K562 (cell line): ENCODE measurements around the gene LAG3. TPM values are rescaled to one million over a fixed set of nuclear protein-coding genes. Genes with fewer than 3 reads are reported as not detected.

Experiments used
- ATAC-seq: fragments of 200-7000 bp; cut with Tn5 transposase; 3 replicates; pipeline ENCODE4 v1.9.1; 2020; ENCODE audit warnings: moderate library complexity
- BruUV-seq: library from RNA; stranded (reverse); fragments of 400-500 nt; replicated peaks from 2 replicates; lab custom pipeline; 2021; lab: Mats Ljungman, UMichigan
- CTCF ChIA-PET: fragments of 300-600 bp; formaldehyde crosslinking; extraction: SDS; loops from one replicate; lab custom pipeline; 2021; ENCODE audit warnings: low intra/inter-chr PET ratio; lab: Yijun Ruan, JAX
- POLR2A ChIA-PET: fragments of 300-600, 350-650 bp; sonication (Branson Sonifier 250); formaldehyde crosslinking; extraction: SDS; loops from one replicate; lab custom pipeline; 2021; ENCODE audit warnings: antibody characterized with exemption, inconsistent platforms; lab: Yijun Ruan, JAX
- DNase-seq, 4 experiments: peaks; one replicate each; pipeline versions ENCODE4 v3.0.0 to v3.0.0-alpha.2; 2011 to 2018; ENCODE audit warnings: low spot score in 3 of 4, mixed read lengths in 3 of 4; ENCODE audit errors: extremely low read depth in 1 of 4
- FAIRE-seq: peaks from 2 replicates; lab custom pipeline; 2011; peaks lifted over from hg19 to GRCh38; lab: Jason Lieb, UNC
- H2AFZ ChIP-seq: 2 replicates; pipeline ENCODE4 v1.6.0; 2011; ENCODE audit warnings: low read depth, low read length, control low read depth, inconsistent platforms
- H3K27ac ChIP-seq: fragments of 200-600 bp; 3 replicates; pipeline ENCODE4 v1.8.0; 2011; ENCODE audit warnings: low read depth, mild to moderate bottlenecking, control low read depth, inconsistent platforms, low read length, moderate library complexity, mixed read lengths; ENCODE audit errors: extremely low read depth
- H3K27me3 ChIP-seq, 2 experiments: fragments of 300-600 bp in 1 of 2; 2 replicates in 1 of 2; 3 replicates in 1 of 2; pipeline versions ENCODE4 v1.6.0 to v1.8.0; 2011; ENCODE audit warnings: inconsistent platforms in 2 of 2, low read length in 2 of 2, mild to moderate bottlenecking in 1 of 2, mixed read lengths in 1 of 2, moderate library complexity in 1 of 2; ENCODE audit not compliant: control insufficient read depth in 2 of 2, insufficient read depth in 2 of 2
- H3K36me3 ChIP-seq: fragments of 300-600 bp; 3 replicates; pipeline ENCODE4 v1.8.0; 2011; ENCODE audit warnings: mild to moderate bottlenecking, low read length, inconsistent platforms; ENCODE audit not compliant: control insufficient read depth, insufficient read depth
- H3K4me1 ChIP-seq, 2 experiments: fragments of 200-600 bp in 1 of 2; replicated peaks in 1 of 2; 2 replicates in 1 of 2; 3 replicates in 1 of 2; pipeline versions ENCODE4 v1.5.1 to v1.8.0; 2011; ENCODE audit warnings: inconsistent platforms in 2 of 2, low read length in 2 of 2, mild to moderate bottlenecking in 1 of 2, mixed read lengths in 1 of 2, moderate library complexity in 1 of 2; ENCODE audit not compliant: control insufficient read depth in 2 of 2, insufficient read depth in 2 of 2
- H3K4me2 ChIP-seq: 2 replicates; pipeline ENCODE4 v1.6.1; 2011; ENCODE audit warnings: low read length, control low read depth, inconsistent platforms, mixed read lengths; ENCODE audit not compliant: insufficient read depth
- H3K4me3 ChIP-seq: fragments of 200-600 bp; sonication (generic), shearing (Covaris generic); 2 replicates; pipeline ENCODE4 v1.5.1; 2016; ENCODE audit warnings: control low read depth, inconsistent platforms
- H3K79me2 ChIP-seq: fragments of 200-600 bp; 3 replicates; pipeline ENCODE4 v1.8.0; 2011; ENCODE audit warnings: low read length, inconsistent platforms; ENCODE audit not compliant: control insufficient read depth, insufficient read depth
- H3K9ac ChIP-seq, 2 experiments: 2 replicates each; pipeline versions ENCODE4 v1.6.0 to v1.6.1; 2011; ENCODE audit warnings: low read depth in 2 of 2, low read length in 2 of 2, control low read depth in 1 of 2, inconsistent platforms in 1 of 2, mild to moderate bottlenecking in 1 of 2, mixed read lengths in 1 of 2; ENCODE audit not compliant: insufficient read depth in 1 of 2
- H3K9me1 ChIP-seq: one replicate; pipeline ENCODE4 v1.6.0; 2011; ENCODE audit warnings: inconsistent platforms, mild to moderate bottlenecking, low read length, moderate library complexity; ENCODE audit not compliant: control insufficient read depth, insufficient read depth
- H3K9me3 ChIP-seq: replicated peaks from 2 replicates; pipeline ENCODE4 v1.5.1; 2011; ENCODE audit warnings: low read depth, low read length, inconsistent platforms; ENCODE audit not compliant: control insufficient read depth, insufficient read depth
- H4K20me1 ChIP-seq: replicated peaks from 2 replicates; pipeline ENCODE4 v1.6.1; 2011; ENCODE audit warnings: low read length, inconsistent platforms, mixed read lengths; ENCODE audit not compliant: control insufficient read depth, insufficient read depth
- CREB1 ChIP-seq, 2 experiments: sonication (generic) in 1 of 2; formaldehyde crosslinking in 1 of 2; IDR thresholded peaks; 2 replicates each; pipeline versions ENCODE4 v1.6.1 to v1.8.0; 2012 to 2022; ENCODE audit warnings: inconsistent platforms in 1 of 2, mild to moderate bottlenecking in 1 of 2, missing genetic modification reagents in 1 of 2, moderate library complexity in 1 of 2
- LCOR ChIP-seq: sonication (generic); formaldehyde crosslinking; IDR thresholded peaks from 2 replicates; pipeline ENCODE4 v1.8.0; 2022; ENCODE audit warnings: mild to moderate bottlenecking, missing genetic modification reagents
- SREBF2 ChIP-seq: sonication (generic); formaldehyde crosslinking; IDR thresholded peaks from 2 replicates; pipeline ENCODE4 v1.4.0; 2020; ENCODE audit warnings: mild to moderate bottlenecking, missing genetic modification reagents
- ZNF347 ChIP-seq: fragments of 450-650 bp; formaldehyde crosslinking; IDR thresholded peaks from 2 replicates; pipeline ENCODE4 v1.4.0; 2020; ENCODE audit warnings: low read depth, mild to moderate bottlenecking, moderate library complexity
- WGBS: fragments of 100-300 bp; shearing (Covaris generic); methylation state at CpG from one replicate; pipeline ENCODE4 v1.1.6; 2016; ENCODE audit warnings: low coverage, mixed read lengths; ENCODE audit not compliant: insufficient coverage; ENCODE audit errors: missing lambda C conversion rate; 5-methylcytosine and 5-hydroxymethylcytosine counted together
- in situ Hi-C: fragments of 300-500 bp; cut with MboI; formaldehyde crosslinking; loops from 4 replicates; pipeline ENCODE4 v1.15.0; 2018; ENCODE audit warnings: inconsistent platforms, mixed read lengths
- intact Hi-C: fragments of 100-400 bp; cut with micrococcal nuclease; formaldehyde crosslinking; loops from 2 replicates; pipeline ENCODE4 v1.14.2; 2022
- polyA plus RNA-seq, 8 experiments: library from polyadenylated mRNA; depleted of rRNA in 4 of 8; stranded (reverse) in 5 of 8; unstranded in 3 of 8; fragments of >200 nt; fragmentation: Nextera tagmentation in 2 of 8; fragmentation: Illumina TruSeq in 1 of 8; extraction: Ambion mirVana in 2 of 8; extraction: Trizol in 1 of 8; gene quantifications; 2 replicates each; pipeline versions ENCODE4 v1.2.1 to v1.2.3, GENCODE V29; 2011 to 2014; ENCODE audit warnings: inconsistent platforms in 1 of 8, missing spikeins in 1 of 8
- total RNA-seq, 7 experiments: library from RNA; depleted of rRNA in 6 of 7; stranded (reverse); fragments of >200 nt in 6 of 7; fragmentation: Illumina TruSeq in 2 of 7; extraction: Trizol in 2 of 7; gene quantifications; 2 replicates each; pipeline versions ENCODE4 v1.2.1 to v1.2.3, GENCODE V29; 2011 to 2021; ENCODE audit warnings: low replicate concordance in 1 of 7
- TF ChIP-seq, protein P1 (sequence below), 2 experiments: fragments of 450-650 bp in 1 of 2; sonication (generic) in 1 of 2; formaldehyde crosslinking in 1 of 2; IDR thresholded peaks; 2 replicates each; pipeline versions ENCODE4 v1.7.1 to v1.9.0; 2016 to 2022; ENCODE audit warnings: inconsistent platforms in 1 of 2, mild to moderate bottlenecking in 1 of 2, missing genetic modification reagents in 1 of 2
- TF ChIP-seq, protein P2 (sequence below): fragments of 250-450 bp; sonication (Bioruptor Pico); IDR thresholded peaks from 2 replicates; pipeline ENCODE4 v1.5.0; 2021

Gene LAG3
- total and polyA plus RNA-seq, 9 of the 15 experiments (the other 6 are each of a cell fraction or from before 2014, with no cell fraction given) = 0.07 to 0.66 (median 0.09) TPM; not detected in 1

DNA sequence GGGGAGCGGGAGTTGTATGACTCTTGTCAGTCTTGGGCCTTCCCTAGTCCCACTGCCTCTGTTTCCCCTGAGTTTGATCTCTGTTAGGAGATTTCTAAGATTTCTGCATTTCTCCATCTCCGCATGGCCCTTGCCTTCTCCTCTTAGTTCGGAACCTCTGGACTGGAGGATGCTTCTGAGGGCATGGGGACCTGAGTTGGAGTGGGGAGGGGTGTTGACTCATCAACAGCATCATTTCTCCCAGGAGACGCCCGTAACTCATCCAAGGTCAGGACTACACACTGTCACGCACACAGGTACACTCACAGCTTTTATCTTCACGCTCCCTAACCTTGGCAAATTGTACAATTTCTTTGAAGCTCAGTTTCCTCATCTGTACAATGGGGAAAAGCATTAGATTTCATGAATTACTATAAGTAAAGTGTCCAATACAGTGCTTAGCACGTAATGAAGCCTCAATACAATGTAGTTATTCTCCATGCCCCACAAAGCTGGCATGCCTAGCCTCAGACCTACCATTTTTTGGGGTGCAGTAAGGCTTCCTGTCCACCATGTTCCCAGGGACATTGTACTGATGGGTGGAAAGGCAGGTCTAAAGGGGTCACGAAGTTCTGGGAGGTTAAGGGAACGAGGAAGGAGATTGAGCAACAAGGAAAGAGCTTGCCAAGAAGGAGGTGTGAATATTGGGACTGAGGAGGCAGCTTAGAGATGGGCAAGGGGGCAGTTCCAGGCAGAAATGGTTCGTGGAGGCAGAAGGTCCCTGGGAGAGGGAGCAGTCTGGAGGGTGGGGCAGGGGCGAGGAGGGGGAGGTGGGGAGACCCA is 600 bp upstream of the LAG3 start:
- BruUV-seq = no TSS peak
- FAIRE-seq (no peak), ATAC-seq (no peak), DNase-seq (no peak)
- WGBS = 66% methylated on average over 11 of the region's 12 CpGs
- H3K4me3 ChIP-seq = no peak overlapping the region
- no peaks in the 10 kb centered on the region for H3K9me1 ChIP-seq
- intact Hi-C loops (no loop called here), in situ Hi-C loops (no loop called here)
- H4K20me1 ChIP-seq = no peaks in the 10 kb centered on the region
- ChIA-PET CTCF (interaction anchor here (0.7 kb wide), 1 partner anchor 20 kb away, joined by 3 read pairs; no protein-coding TSS in a partner anchor), POLR2A (interaction anchor here (0.6 to 1.3 kb wide), 3 partner anchors 10 to 40 kb away, joined by 3 to 5 read pairs (median 4); no protein-coding TSS in a partner anchor)
- H3K4me1 ChIP-seq = peaks cover 10 to 34% of the 10 kb centered on the region in 2 experiments; a peak in 4 of 5 replicates
- peaks cover 32% of the 10 kb centered on the region; the same call in 2 of the 3 replicates for H3K36me3 ChIP-seq
- H3K79me2 ChIP-seq = peaks cover 27% of the 10 kb centered on the region
- H3K9ac ChIP-seq = no peak overlapping the region
- H3K27me3 ChIP-seq = no peaks in the 10 kb centered on the region; a peak in 1 of 5 replicates
- no peak overlapping the region for H2AFZ ChIP-seq
- no peak overlapping the region for H3K4me2 ChIP-seq
- H3K27ac ChIP-seq = no peak overlapping the region
- H3K9me3 ChIP-seq = no peaks in the 10 kb centered on the region
- TF ChIP-seq, protein P1, sequence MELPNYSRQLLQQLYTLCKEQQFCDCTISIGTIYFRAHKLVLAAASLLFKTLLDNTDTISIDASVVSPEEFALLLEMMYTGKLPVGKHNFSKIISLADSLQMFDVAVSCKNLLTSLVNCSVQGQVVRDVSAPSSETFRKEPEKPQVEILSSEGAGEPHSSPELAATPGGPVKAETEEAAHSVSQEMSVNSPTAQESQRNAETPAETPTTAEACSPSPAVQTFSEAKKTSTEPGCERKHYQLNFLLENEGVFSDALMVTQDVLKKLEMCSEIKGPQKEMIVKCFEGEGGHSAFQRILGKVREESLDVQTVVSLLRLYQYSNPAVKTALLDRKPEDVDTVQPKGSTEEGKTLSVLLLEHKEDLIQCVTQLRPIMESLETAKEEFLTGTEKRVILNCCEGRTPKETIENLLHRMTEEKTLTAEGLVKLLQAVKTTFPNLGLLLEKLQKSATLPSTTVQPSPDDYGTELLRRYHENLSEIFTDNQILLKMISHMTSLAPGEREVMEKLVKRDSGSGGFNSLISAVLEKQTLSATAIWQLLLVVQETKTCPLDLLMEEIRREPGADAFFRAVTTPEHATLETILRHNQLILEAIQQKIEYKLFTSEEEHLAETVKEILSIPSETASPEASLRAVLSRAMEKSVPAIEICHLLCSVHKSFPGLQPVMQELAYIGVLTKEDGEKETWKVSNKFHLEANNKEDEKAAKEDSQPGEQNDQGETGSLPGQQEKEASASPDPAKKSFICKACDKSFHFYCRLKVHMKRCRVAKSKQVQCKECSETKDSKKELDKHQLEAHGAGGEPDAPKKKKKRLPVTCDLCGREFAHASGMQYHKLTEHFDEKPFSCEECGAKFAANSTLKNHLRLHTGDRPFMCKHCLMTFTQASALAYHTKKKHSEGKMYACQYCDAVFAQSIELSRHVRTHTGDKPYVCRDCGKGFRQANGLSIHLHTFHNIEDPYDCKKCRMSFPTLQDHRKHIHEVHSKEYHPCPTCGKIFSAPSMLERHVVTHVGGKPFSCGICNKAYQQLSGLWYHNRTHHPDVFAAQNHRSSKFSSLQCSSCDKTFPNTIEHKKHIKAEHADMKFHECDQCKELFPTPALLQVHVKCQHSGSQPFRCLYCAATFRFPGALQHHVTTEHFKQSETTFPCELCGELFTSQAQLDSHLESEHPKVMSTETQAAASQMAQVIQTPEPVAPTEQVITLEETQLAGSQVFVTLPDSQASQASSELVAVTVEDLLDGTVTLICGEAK (IDR thresholded peaks at IDR 0.05) = no peak
- TF ChIP-seq, protein P1 (CRISPR knock-in tag; IDR thresholded peaks at IDR 0.05) = no peak
- TF ChIP-seq LCOR (CRISPR knock-in tag) (no peak), SREBF2 (CRISPR knock-in tag) (no peak), CREB1 (IDR thresholded peaks at IDR 0.05) (no peak), CREB1 (CRISPR knock-in tag; IDR thresholded peaks at IDR 0.05) (no peak), ZNF347 (CRISPR knock-in tag) (no peak)
- TF ChIP-seq, protein P2, sequence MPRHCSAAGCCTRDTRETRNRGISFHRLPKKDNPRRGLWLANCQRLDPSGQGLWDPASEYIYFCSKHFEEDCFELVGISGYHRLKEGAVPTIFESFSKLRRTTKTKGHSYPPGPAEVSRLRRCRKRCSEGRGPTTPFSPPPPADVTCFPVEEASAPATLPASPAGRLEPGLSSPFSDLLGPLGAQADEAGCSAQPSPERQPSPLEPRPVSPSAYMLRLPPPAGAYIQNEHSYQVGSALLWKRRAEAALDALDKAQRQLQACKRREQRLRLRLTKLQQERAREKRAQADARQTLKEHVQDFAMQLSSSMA (CRISPR knock-in tag) = no peak
